Measurements from ENCODE around the gene CYFIP2.
A peak's percentile ranks its signal among the peaks of the same experiment; 100 is the strongest.

The CYFIP2 gene

DNA sequence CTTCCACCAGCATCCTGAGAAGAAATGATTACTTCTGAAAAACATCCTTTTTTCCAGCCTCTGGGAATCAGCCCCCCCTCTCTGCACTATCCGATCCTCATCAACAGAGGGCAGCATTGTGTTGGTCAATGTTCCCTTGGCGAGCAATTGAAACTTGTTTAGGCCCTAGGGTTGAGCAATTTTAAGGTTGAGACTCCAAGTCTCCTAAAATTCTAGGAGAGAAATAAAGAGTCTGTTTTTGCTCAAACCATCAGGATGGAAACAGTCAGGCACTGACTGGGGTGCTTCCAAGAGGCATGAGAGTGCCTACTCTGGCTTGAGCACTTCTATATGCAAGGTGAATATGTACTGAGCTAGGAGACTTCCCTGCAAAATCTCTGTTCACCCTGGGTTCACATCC, 12.4 kb upstream of the CYFIP2 start:
- no peak overlapping the region for H3K4me3 ChIP-seq (ENCODE audit: insufficient read depth, low read depth, low read length, poor library complexity, severe bottlenecking)
- H3K36me3 ChIP-seq (ENCODE audit: control insufficient read depth, insufficient read depth, low read length), result peaks cover 58% of the 10 kb centered on the region
- H3K9me3 ChIP-seq (ENCODE audit: control insufficient read depth, low read length), result no peaks in the 10 kb centered on the region
- peak overlapping the region; percentile 62 for H3K27ac ChIP-seq (ENCODE audit: insufficient read depth, low read length, poor library complexity, severe bottlenecking)
- H3K27me3 ChIP-seq (replicated peaks; ENCODE audit: control insufficient read depth, insufficient read depth, low read length, poor library complexity, severe bottlenecking), result no peaks in the 10 kb centered on the region
- DNase-seq, result peak in 1 of 3 donors; percentile 13
- H3K4me1 ChIP-seq (ENCODE audit: control insufficient read depth, insufficient read depth, low read length, poor library complexity, severe bottlenecking), result peaks cover 73% of the 10 kb centered on the region

DNA sequence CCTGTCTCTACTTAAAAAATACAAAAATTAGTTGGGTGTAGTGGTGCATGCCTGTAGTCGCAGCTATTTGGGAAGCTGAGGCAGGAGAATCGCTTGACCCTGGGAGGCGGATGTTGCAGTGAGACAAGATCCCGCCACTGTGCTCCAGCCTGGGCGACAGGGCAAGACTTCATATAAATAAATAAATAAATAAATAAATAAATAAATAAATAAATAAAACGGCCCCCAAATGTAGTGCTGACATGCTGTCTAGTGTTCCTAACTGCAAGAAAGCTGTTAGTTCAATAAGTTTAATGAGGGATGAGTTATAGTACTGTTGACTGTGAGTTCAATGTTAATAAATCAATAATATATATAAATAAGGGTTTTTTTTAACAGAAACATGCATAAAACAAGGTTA, 7.5 kb upstream of the CYFIP2 start:
- Histone ChIP-seq H3K4me1 (ENCODE audit: control insufficient read depth, insufficient read depth, low read length, poor library complexity, severe bottlenecking) (peaks cover 30% of the 10 kb centered on the region), H3K27me3 (replicated peaks; ENCODE audit: control insufficient read depth, insufficient read depth, low read length, poor library complexity, severe bottlenecking) (no peaks in the 10 kb centered on the region), H3K4me3 (ENCODE audit: insufficient read depth, low read depth, low read length, poor library complexity, severe bottlenecking) (no peak overlapping the region), H3K9me3 (ENCODE audit: control insufficient read depth, low read length) (no peaks in the 10 kb centered on the region), H3K27ac (ENCODE audit: insufficient read depth, low read length, poor library complexity, severe bottlenecking) (no peak overlapping the region), H3K36me3 (ENCODE audit: control insufficient read depth, insufficient read depth, low read length) (peaks cover 26% of the 10 kb centered on the region)
- DNase-seq, result no peak

DNA sequence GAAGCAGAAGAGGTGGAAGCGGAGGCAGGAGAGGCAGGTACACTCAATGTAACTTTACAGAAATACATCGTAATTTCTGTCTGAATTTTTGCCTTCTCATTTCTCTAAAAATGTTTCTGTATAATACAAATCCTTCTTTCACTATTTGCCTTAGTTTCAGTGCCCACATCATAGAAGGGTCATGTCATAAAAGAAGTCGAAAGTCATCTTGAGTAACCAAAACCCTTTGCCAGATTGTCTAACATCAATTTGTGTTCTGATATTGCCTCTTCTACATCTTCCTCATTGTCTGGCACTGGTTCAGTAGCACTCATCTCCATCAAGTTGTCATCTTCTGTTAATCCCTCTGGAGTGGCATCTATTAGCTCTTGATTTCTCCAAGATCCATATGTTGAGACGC, 6.2 kb upstream of the CYFIP2 start:
- no peak overlapping the region for H3K27ac ChIP-seq (ENCODE audit: insufficient read depth, low read length, poor library complexity, severe bottlenecking)
- no peaks in the 10 kb centered on the region for H3K27me3 ChIP-seq (replicated peaks; ENCODE audit: control insufficient read depth, insufficient read depth, low read length, poor library complexity, severe bottlenecking)
- DNase-seq, result no peak
- H3K4me3 ChIP-seq (ENCODE audit: insufficient read depth, low read depth, low read length, poor library complexity, severe bottlenecking), result no peak overlapping the region
- no peaks in the 10 kb centered on the region for H3K9me3 ChIP-seq (ENCODE audit: control insufficient read depth, low read length)
- H3K36me3 ChIP-seq (ENCODE audit: control insufficient read depth, insufficient read depth, low read length), result peaks cover 13% of the 10 kb centered on the region
- peaks cover 22% of the 10 kb centered on the region for H3K4me1 ChIP-seq (ENCODE audit: control insufficient read depth, insufficient read depth, low read length, poor library complexity, severe bottlenecking)

DNA sequence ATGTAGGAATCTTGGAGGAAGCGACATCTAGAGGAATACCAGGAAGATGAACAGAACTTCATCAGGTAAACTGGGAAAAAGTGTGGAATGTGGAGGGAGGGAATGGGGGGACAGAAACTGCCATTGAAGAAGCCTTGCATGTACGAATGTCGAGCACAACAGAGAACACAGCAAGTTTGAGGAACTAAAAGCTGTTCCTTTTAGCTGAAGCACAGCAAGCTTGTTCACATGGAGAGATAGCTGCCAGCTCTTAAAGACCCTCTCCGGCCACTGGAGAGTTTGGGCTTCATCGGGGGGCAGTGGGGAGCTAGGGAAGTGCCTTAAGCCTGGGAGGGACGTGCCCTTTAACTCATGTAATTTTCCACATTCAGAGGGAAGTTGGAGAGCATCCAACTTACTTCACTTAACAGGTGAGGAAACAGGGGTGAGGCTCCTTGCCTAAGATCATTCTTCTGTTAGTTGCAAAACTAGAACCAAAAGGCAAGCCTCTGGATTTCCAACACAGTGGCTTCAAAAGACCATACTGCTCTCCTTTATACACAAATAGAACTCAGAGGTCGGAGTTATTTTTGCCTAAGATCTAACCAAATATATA, 2.3 kb upstream of the CYFIP2 start:
- Histone ChIP-seq H3K36me3 (ENCODE audit: control insufficient read depth, insufficient read depth, low read length) (no peaks in the 10 kb centered on the region), H3K27ac (ENCODE audit: insufficient read depth, low read length, poor library complexity, severe bottlenecking) (no peak overlapping the region), H3K9me3 (ENCODE audit: control insufficient read depth, low read length) (no peaks in the 10 kb centered on the region), H3K27me3 (replicated peaks; ENCODE audit: control insufficient read depth, insufficient read depth, low read length, poor library complexity, severe bottlenecking) (no peaks in the 10 kb centered on the region), H3K4me3 (ENCODE audit: insufficient read depth, low read depth, low read length, poor library complexity, severe bottlenecking) (no peak overlapping the region), H3K4me1 (ENCODE audit: control insufficient read depth, insufficient read depth, low read length, poor library complexity, severe bottlenecking) (peaks cover 39% of the 10 kb centered on the region)
- no peak for DNase-seq

DNA sequence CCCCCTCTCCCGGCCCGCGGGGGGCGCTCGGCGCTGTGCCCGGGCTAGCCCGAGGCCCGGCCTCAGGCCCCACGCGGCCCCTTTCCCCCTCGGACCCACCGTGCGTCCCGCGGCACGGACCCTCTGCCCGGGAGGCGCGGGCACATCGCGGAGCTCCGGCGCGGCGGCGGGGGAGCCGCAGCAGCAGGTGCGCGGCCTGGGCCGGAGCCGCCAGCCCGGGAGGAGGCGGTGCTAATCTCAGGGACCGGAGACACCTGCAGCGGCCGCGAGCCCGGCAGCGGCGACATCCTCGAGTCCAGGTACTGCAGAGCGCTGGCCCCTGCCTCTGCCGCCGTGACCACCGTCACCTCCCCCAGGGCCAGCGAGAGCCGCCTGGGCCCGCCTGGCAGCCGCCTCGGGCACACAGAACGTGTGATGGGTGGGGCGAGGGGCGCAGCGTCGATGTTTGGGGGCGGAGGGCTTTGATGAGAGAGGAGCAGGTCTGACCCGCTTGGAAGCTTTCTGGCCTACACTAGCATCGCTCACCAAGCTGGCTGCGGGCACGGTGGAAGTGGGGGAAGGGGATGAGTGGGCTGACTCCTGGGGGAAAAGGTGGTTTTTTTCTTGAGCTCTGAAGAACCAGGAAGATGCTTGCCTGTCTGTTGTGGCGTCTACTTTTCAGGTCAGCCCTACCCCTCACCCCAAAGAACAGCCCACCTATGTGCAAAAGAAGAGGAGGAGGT, 524 bp downstream of the CYFIP2 start:
- peak; percentile 33 to 48 (median 45) for DNase-seq
- Histone ChIP-seq H3K27me3 (replicated peaks; ENCODE audit: control insufficient read depth, insufficient read depth, low read length, poor library complexity, severe bottlenecking) (no peaks in the 10 kb centered on the region), H3K27ac (ENCODE audit: insufficient read depth, low read length, poor library complexity, severe bottlenecking) (peak overlapping the region; percentile 88), H3K9me3 (ENCODE audit: control insufficient read depth, low read length) (no peaks in the 10 kb centered on the region), H3K4me1 (ENCODE audit: control insufficient read depth, insufficient read depth, low read length, poor library complexity, severe bottlenecking) (peaks cover 62% of the 10 kb centered on the region), H3K4me3 (ENCODE audit: insufficient read depth, low read depth, low read length, poor library complexity, severe bottlenecking) (peak overlapping the region; percentile 74), H3K36me3 (ENCODE audit: control insufficient read depth, insufficient read depth, low read length) (peaks cover 4% of the 10 kb centered on the region)

DNA sequence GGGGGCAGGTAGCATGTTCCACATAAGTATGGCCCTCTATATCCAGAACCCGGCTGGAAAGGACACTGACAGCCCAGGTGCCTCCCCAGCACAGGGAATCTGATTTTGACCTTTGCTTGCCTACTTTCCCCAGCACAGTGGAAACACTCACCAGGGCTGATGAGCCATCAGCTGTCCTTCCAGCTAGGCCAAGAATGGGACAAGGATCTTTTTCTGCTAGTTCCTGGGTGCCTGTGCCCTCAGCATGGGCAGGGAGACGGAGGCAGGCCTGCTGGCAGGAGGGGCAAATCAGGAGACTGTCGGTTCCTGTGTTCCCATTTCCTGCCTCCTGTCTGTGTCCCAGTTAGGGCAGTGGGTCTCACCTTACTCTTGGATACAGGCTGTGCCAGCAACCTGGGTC, 1.1 kb downstream of the CYFIP2 start:
- peaks cover 66% of the 10 kb centered on the region for H3K4me1 ChIP-seq (ENCODE audit: control insufficient read depth, insufficient read depth, low read length, poor library complexity, severe bottlenecking)
- H3K27me3 ChIP-seq (replicated peaks; ENCODE audit: control insufficient read depth, insufficient read depth, low read length, poor library complexity, severe bottlenecking), result no peaks in the 10 kb centered on the region
- peak overlapping the region; percentile 74 for H3K4me3 ChIP-seq (ENCODE audit: insufficient read depth, low read depth, low read length, poor library complexity, severe bottlenecking)
- peaks cover 4% of the 10 kb centered on the region for H3K36me3 ChIP-seq (ENCODE audit: control insufficient read depth, insufficient read depth, low read length)
- no peaks in the 10 kb centered on the region for H3K9me3 ChIP-seq (ENCODE audit: control insufficient read depth, low read length)
- DNase-seq, result no peak
- peak overlapping the region; percentile 88 for H3K27ac ChIP-seq (ENCODE audit: insufficient read depth, low read length, poor library complexity, severe bottlenecking)

DNA sequence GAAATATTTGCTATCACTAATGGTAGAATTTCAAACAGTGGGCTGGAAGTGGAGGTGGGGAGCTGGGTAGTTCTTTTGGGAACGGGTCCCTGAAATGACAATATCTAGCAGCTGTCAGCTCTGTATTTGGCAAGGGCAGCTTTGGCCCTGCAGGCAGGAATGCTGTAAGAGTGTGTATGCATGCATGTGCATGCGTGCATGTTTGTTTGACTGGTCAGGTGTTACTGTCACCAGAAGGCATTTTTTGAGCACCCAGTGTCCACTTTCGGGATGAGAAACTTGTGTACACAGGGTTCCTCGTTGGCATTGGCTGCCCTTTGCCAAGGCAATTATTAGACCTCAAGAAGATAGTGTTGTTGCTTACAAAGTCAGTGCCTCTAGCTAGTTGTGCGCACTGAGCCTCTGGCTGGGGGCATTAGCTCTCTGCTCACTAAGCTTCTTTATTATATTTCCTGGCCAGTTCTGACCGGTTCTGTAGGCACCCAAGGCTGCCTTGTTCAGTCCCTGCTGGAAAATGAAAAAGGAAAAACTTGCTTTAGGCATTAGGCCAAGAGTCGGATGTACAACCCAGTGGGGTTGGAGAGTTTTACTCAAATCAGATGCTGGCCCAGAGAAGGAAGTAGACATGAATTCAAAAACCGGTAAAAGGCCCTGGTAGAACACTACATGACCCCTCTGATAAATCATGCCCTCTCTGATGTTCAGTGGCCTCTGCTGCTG, 2.0 kb downstream of the CYFIP2 start:
- Histone ChIP-seq H3K9me3 (ENCODE audit: control insufficient read depth, low read length) (no peaks in the 10 kb centered on the region), H3K27ac (ENCODE audit: insufficient read depth, low read length, poor library complexity, severe bottlenecking) (peak overlapping the region; percentile 88), H3K4me1 (ENCODE audit: control insufficient read depth, insufficient read depth, low read length, poor library complexity, severe bottlenecking) (peaks cover 75% of the 10 kb centered on the region), H3K27me3 (replicated peaks; ENCODE audit: control insufficient read depth, insufficient read depth, low read length, poor library complexity, severe bottlenecking) (no peaks in the 10 kb centered on the region), H3K4me3 (ENCODE audit: insufficient read depth, low read depth, low read length, poor library complexity, severe bottlenecking) (peak overlapping the region; percentile 74), H3K36me3 (ENCODE audit: control insufficient read depth, insufficient read depth, low read length) (peaks cover 4% of the 10 kb centered on the region)
- no peak for DNase-seq

DNA sequence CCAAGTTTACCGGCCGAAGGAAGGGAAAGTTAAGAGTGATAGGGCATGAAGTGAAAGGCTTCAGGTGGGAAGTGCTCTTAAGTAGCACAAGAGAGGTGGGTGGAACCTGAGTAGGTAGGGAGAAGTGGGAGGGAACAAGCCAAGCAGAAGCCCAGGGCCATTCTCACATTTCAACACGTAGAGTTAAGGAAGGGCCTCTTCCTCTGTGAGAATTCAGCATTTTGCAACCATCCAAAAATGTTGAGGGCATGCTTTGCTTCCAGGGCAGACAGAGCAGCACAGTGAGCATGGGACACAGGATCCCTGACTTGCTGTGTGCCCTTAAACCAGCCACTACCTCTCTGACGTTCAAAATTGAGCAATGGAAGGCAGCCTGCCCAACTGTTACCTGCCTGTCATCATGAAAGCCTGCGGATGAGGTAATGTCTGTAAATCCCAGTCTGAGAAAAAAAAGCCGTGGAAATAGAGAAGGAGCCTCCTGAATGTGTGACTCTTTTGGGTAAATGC, 3.3 kb downstream of the CYFIP2 start:
- Histone ChIP-seq H3K9me3 (ENCODE audit: control insufficient read depth, low read length) (no peaks in the 10 kb centered on the region), H3K36me3 (ENCODE audit: control insufficient read depth, insufficient read depth, low read length) (peaks cover 4% of the 10 kb centered on the region), H3K27me3 (replicated peaks; ENCODE audit: control insufficient read depth, insufficient read depth, low read length, poor library complexity, severe bottlenecking) (no peaks in the 10 kb centered on the region), H3K27ac (ENCODE audit: insufficient read depth, low read length, poor library complexity, severe bottlenecking) (peak overlapping the region; percentile 88), H3K4me1 (ENCODE audit: control insufficient read depth, insufficient read depth, low read length, poor library complexity, severe bottlenecking) (peaks cover 84% of the 10 kb centered on the region), H3K4me3 (ENCODE audit: insufficient read depth, low read depth, low read length, poor library complexity, severe bottlenecking) (peak overlapping the region; percentile 35)
- DNase-seq, result peak in 1 of 3 donors; percentile 21

DNA sequence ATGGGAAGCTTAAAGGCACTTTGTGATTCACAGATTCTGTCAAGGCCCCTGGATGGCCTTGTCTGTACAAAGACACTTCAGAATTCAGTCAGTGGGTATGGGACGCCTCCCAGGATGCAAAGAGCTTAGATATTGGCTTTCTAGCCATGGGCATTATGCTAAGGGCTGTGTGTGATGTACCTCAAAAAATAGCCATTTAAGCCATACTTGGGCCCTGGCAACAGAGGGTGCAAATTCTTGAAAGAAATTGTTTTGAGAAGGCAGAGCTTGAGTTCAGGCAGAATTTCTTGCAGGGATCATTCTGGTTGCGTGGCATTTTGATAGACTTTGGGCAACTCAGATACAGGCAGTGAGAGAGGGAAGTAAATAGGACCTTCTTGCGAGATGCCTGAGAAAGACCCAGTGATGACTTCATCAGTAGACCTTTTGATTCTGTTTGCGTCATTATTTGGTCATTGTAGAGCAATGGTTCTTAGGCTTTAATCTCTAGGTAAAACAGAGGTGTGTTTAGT, 3.9 kb downstream of the CYFIP2 start:
- Histone ChIP-seq H3K36me3 (ENCODE audit: control insufficient read depth, insufficient read depth, low read length) (peaks cover 4% of the 10 kb centered on the region), H3K27me3 (replicated peaks; ENCODE audit: control insufficient read depth, insufficient read depth, low read length, poor library complexity, severe bottlenecking) (no peaks in the 10 kb centered on the region), H3K9me3 (ENCODE audit: control insufficient read depth, low read length) (no peaks in the 10 kb centered on the region), H3K27ac (ENCODE audit: insufficient read depth, low read length, poor library complexity, severe bottlenecking) (peak overlapping the region; percentile 88), H3K4me3 (ENCODE audit: insufficient read depth, low read depth, low read length, poor library complexity, severe bottlenecking) (peak overlapping the region; percentile 35), H3K4me1 (ENCODE audit: control insufficient read depth, insufficient read depth, low read length, poor library complexity, severe bottlenecking) (peaks cover 80% of the 10 kb centered on the region)
- DNase-seq, result no peak
